Measurements from ENCODE around the gene C2orf68. TPM values are rescaled to one million over a fixed set of nuclear protein-coding genes. Genes with fewer than 3 reads are reported as not detected.

C2orf68 gene
- total and polyA plus RNA-seq, 2 of the 13 experiments (the other 11 are each of a cell fraction or from before 2014, with no cell fraction given), result 47.1 to 77.4 TPM

- no peak for TF ChIP-seq ZBTB34 (CRISPR knock-in tag; IDR thresholded peaks at IDR 0.05)
- no peak for TF ChIP-seq ZHX2 (IDR thresholded peaks at IDR 0.05; ENCODE audit: low read depth)
- no peak for TF ChIP-seq ZHX2 (CRISPR knock-in tag; IDR thresholded peaks at IDR 0.05; ENCODE audit: borderline replicate concordance)
- TF ChIP-seq ZXDC (CRISPR knock-in tag; IDR thresholded peaks at IDR 0.05), result 0 out of 2 replicates have a peak, but pooled peaks have one; percentile 31
- TF ChIP-seq RBAK (CRISPR knock-in tag; IDR thresholded peaks at IDR 0.05), result no peak
- no peak for TF ChIP-seq ZNF275 (CRISPR knock-in tag; IDR thresholded peaks at IDR 0.05; ENCODE audit: borderline replicate concordance)
- no peak for TF ChIP-seq ZBTB25 (CRISPR knock-in tag; IDR thresholded peaks at IDR 0.05)
- TF ChIP-seq ZMYM4 (CRISPR knock-in tag; IDR thresholded peaks at IDR 0.05), result no peak
- TF ChIP-seq THAP9 (CRISPR knock-in tag; IDR thresholded peaks at IDR 0.05; ENCODE audit: borderline replicate concordance), result no peak
- TF ChIP-seq ZNF317 (CRISPR knock-in tag; IDR thresholded peaks at IDR 0.05), result no peak
- no peak for TF ChIP-seq TARDBP (CRISPR knock-in tag; IDR thresholded peaks at IDR 0.05)
- no peak for TF ChIP-seq ZMYM2 (CRISPR knock-in tag; IDR thresholded peaks at IDR 0.05)
These were observed 12.2 kb downstream of the C2orf68 start (continued) for GRCh38 chr2:85599468-85600234.
